LNCAP (cell line): ENCODE results near the gene SIGLEC7.

Experiments used
- CTCF ChIP-seq: fragments of 450-650 bp; IDR thresholded peaks from 2 replicates; pipeline ENCODE4 v1.5.1; 2017; ENCODE audit warnings: mild to moderate bottlenecking

The SIGLEC7 gene

GRCh38 chr19:51098365-51099046 is 43.6 kb upstream of the SIGLEC7 start:
- TF ChIP-seq CTCF, result no peak

GRCh38 chr19:51099047-51099382 is 43.1 kb upstream of the SIGLEC7 start:
- no peak for TF ChIP-seq CTCF

DNA sequence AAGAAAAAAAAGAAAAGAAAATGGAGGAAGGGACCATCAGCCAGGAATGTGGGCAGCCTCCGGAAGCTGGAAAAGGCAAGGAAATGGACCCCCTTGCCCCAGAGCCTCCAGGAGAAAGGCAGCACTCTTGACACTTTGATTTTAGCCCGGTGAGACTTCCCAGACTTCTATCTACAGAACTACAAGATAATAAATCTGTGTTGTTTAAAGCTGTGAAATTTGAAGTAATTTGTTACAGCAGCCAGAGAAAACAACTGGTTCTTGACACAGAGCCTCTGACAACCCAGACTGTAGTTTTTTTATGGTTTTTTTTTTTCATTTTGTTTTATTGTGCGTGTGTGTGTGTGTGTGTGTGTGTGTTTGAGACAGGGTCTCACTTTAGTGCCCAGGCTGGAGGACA is 41.5 kb upstream of the SIGLEC7 start:
- TF ChIP-seq CTCF, result no peak

DNA sequence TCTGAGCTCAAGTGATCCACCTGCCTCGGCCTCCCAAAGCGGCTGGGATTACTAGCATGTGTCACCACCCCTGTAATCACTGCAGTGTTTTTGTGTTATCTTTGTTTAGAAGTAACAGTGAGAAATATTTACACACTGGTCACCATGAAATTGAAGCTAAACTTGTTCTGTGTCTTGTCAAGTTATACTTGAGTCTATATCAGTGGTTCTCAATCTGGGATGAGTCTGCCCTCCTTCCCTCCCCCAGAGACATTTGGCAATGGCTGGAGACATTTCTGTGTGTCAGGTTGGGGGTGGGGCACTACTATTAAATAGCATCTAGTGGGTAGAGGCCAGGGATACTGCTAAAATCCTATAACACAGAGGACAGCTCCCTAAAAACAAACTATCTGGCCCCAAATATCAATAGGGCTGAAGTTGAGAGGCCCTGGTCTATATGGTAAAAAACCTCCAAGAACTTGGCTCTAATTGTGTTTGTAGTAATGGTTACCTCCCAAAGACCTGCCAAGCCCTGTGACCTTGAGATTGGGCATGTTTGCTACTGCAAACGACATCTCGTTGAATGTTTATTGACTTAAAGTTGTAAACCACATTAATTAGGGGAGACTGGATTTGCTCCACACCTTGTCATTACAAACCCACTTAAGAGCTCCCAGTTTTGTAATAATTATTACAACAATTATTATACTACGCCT is 40.8 kb upstream of the SIGLEC7 start:
- no peak for TF ChIP-seq CTCF

DNA sequence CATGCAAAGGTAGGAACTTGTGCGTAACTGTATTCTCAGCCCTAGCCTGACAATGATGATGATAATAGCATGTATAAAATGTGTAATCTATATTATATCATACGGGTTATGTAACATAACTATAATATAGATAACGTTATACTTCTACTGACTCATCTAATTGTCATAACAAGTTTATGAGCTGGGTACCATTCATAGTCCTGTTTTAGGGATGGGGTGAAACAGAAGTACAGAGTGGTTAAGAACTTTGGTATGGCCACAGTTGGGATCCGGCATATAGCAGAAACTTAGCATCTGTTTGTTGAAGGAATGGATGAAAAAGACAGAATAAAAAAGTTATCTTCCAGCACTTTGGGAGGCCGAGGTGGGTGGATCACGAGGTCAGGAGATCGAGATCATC is 39.1 kb upstream of the SIGLEC7 start:
- no peak for TF ChIP-seq CTCF

GRCh38 chr19:51103926-51104341 is 38.2 kb upstream of the SIGLEC7 start:
- no peak for TF ChIP-seq CTCF

DNA sequence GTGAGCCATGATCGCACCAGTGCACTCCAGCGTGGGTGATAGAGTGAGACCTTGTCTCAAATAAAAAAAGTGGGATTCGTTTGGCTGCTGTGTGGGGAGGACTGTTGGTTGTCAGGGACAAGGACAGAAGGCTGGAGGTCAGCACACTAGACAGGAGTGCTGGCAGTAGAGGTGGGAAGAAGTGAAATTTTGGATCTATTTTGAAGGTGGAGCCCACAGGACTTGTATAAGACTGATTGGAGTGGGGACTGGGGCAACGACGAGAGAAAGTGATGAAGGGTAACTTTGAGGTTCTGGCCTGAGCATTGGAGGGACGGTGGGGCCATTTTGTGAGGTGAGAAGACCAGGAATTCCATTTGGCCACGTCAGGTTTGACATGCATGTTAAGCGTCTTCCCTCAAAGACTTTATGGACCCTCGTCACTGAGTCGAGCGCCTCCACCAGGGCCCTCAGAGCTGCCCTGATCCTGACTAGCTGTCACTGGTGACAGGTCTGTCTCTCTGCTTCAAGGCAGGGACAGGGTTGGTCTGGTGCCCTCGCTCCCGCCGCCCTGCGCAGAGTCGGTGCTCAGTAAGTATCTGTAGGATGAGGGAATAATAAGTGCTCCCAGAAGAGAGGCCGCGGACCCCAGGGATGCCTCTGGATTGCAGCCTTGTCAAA is 34.6 kb upstream of the SIGLEC7 start:
- TF ChIP-seq CTCF, result no peak; the same call in 1 of the 2 replicates
